Middle frontal gyrus (tissue), 1 donor: ENCODE data around the gene PAX7.

Experiments
- DNase-seq: peaks from one replicate; pipeline ENCODE4 v3.0.0-alpha.2; 2015; ENCODE audit warnings: low spot score; ENCODE audit errors: extremely low spot score

Gene PAX7

GRCh38 chr1:18618546-18619466 lies 11.8 kb upstream of the PAX7 start:
- DNase-seq, result no peak

- DNase-seq, result no peak
Measured at GRCh38 chr1:18619467-18619835, 11.2 kb upstream of the PAX7 start.

- no peak for DNase-seq
Measured at GRCh38 chr1:18628511-18628910, 2.1 kb upstream of the PAX7 start.

- DNase-seq, result no peak
Measured at GRCh38 chr1:18629659-18630510, 761 bp upstream of the PAX7 start.

GRCh38 chr1:18631496-18632217 lies 1.0 kb downstream of the PAX7 start:
- no peak for DNase-seq

GRCh38 chr1:18632218-18632588 lies 1.6 kb downstream of the PAX7 start:
- DNase-seq, result no peak

GRCh38 chr1:18632783-18633421 lies 2.3 kb downstream of the PAX7 start:
- no peak for DNase-seq

GRCh38 chr1:18633422-18634155 lies 2.9 kb downstream of the PAX7 start:
- DNase-seq, result no peak

GRCh38 chr1:18634276-18634675 lies 3.6 kb downstream of the PAX7 start:
- DNase-seq, result no peak

- no peak for DNase-seq
Measured at GRCh38 chr1:18635070-18635577, 4.5 kb downstream of the PAX7 start.

GRCh38 chr1:18635891-18636595 lies 5.4 kb downstream of the PAX7 start:
- DNase-seq, result no peak

- no peak for DNase-seq
Measured at GRCh38 chr1:18636596-18637508, 6.2 kb downstream of the PAX7 start.

GRCh38 chr1:18637511-18637960 lies 6.9 kb downstream of the PAX7 start:
- no peak for DNase-seq

- no peak for DNase-seq
Measured at GRCh38 chr1:18637962-18638834, 7.6 kb downstream of the PAX7 start.

- DNase-seq, result no peak
Measured at GRCh38 chr1:18638835-18639364, 8.3 kb downstream of the PAX7 start.

GRCh38 chr1:18639368-18640055 lies 8.9 kb downstream of the PAX7 start:
- no peak for DNase-seq
